Measurements from ENCODE around the gene MARCHF2. TPM values are rescaled to one million over a fixed set of nuclear protein-coding genes. Genes with fewer than 3 reads are reported as not detected.

MARCHF2 gene
- total RNA-seq, 1 experiment from 2014 or later: 10.1 TPM

- H3K4me2 ChIP-seq (ENCODE audit: low read depth, low read length, poor library complexity, severe bottlenecking): no peak overlapping the region
- H3K9me2 ChIP-seq (replicated peaks; ENCODE audit: insufficient read depth, low read length): no peaks in the 10 kb centered on the region
- no peaks in the 10 kb centered on the region for H3K9me3 ChIP-seq (ENCODE audit: low read length)
- no peak overlapping the region for H3K9ac ChIP-seq (ENCODE audit: low read length)
- no peaks in the 10 kb centered on the region for H3K27me3 ChIP-seq (ENCODE audit: low read length)
- DNase-seq: no peak
- no peak overlapping the region for H3K4me3 ChIP-seq (ENCODE audit: low read length)
- no peak overlapping the region for H3K27ac ChIP-seq (ENCODE audit: low read length)
- peaks cover 59% of the 10 kb centered on the region for H3K79me2 ChIP-seq (ENCODE audit: low read length)
- H3K36me3 ChIP-seq (ENCODE audit: insufficient read depth, low read length): no peaks in the 10 kb centered on the region
- H2AFZ ChIP-seq (ENCODE audit: low read length): no peak overlapping the region
- no peaks in the 10 kb centered on the region for H3K4me1 ChIP-seq (ENCODE audit: low read length)
- H4K20me1 ChIP-seq (ENCODE audit: insufficient read depth, low read depth, low read length): peaks cover 40% of the 10 kb centered on the region
Measured at GRCh38 chr19:8397271-8397670, 15.8 kb upstream of the MARCHF2 start.

- no peaks in the 10 kb centered on the region for H3K36me3 ChIP-seq (ENCODE audit: insufficient read depth, low read length)
- no peaks in the 10 kb centered on the region for H3K9me3 ChIP-seq (ENCODE audit: low read length)
- H2AFZ ChIP-seq (ENCODE audit: low read length): no peak overlapping the region
- no peak for DNase-seq
- no peak overlapping the region for H3K9ac ChIP-seq (ENCODE audit: low read length)
- H3K27ac ChIP-seq (ENCODE audit: low read length): no peak overlapping the region
- H3K79me2 ChIP-seq (ENCODE audit: low read length): peaks cover 55% of the 10 kb centered on the region
- peaks cover 40% of the 10 kb centered on the region for H4K20me1 ChIP-seq (ENCODE audit: insufficient read depth, low read depth, low read length)
- H3K4me2 ChIP-seq (ENCODE audit: low read depth, low read length, poor library complexity, severe bottlenecking): no peak overlapping the region
- H3K27me3 ChIP-seq (ENCODE audit: low read length): no peaks in the 10 kb centered on the region
- no peak overlapping the region for H3K4me3 ChIP-seq (ENCODE audit: low read length)
- no peaks in the 10 kb centered on the region for H3K4me1 ChIP-seq (ENCODE audit: low read length)
- H3K9me2 ChIP-seq (replicated peaks; ENCODE audit: insufficient read depth, low read length): no peaks in the 10 kb centered on the region
Measured at GRCh38 chr19:8397746-8398310, 15.3 kb upstream of the MARCHF2 start.

- H3K36me3 ChIP-seq (ENCODE audit: insufficient read depth, low read length): no peaks in the 10 kb centered on the region
- H3K4me2 ChIP-seq (ENCODE audit: low read depth, low read length, poor library complexity, severe bottlenecking): no peak overlapping the region
- H3K79me2 ChIP-seq (ENCODE audit: low read length): peaks cover 50% of the 10 kb centered on the region
Measured at GRCh38 chr19:8398311-8398771, 14.8 kb upstream of the MARCHF2 start.

GRCh38 chr19:8399681-8400188 lies 13.4 kb upstream of the MARCHF2 start:
- Histone ChIP-seq H4K20me1 (ENCODE audit: insufficient read depth, low read depth, low read length) (peaks cover 29% of the 10 kb centered on the region), H2AFZ (ENCODE audit: low read length) (no peak overlapping the region), H3K27ac (ENCODE audit: low read length) (no peak overlapping the region), H3K4me1 (ENCODE audit: low read length) (no peaks in the 10 kb centered on the region), H3K4me2 (ENCODE audit: low read depth, low read length, poor library complexity, severe bottlenecking) (no peak overlapping the region), H3K79me2 (ENCODE audit: low read length) (peaks cover 36% of the 10 kb centered on the region), H3K4me3 (ENCODE audit: low read length) (no peak overlapping the region), H3K9me2 (replicated peaks; ENCODE audit: insufficient read depth, low read length) (no peaks in the 10 kb centered on the region), H3K9me3 (ENCODE audit: low read length) (no peaks in the 10 kb centered on the region), H3K36me3 (ENCODE audit: insufficient read depth, low read length) (no peaks in the 10 kb centered on the region), H3K9ac (ENCODE audit: low read length) (no peak overlapping the region), H3K27me3 (ENCODE audit: low read length) (no peaks in the 10 kb centered on the region)
- no peak for DNase-seq

More at GRCh38 chr19:8398311-8398771, 14.8 kb upstream of the MARCHF2 start:
- H3K9ac ChIP-seq (ENCODE audit: low read length): no peak overlapping the region
- H3K9me2 ChIP-seq (replicated peaks; ENCODE audit: insufficient read depth, low read length): no peaks in the 10 kb centered on the region
- H3K4me3 ChIP-seq (ENCODE audit: low read length): no peak overlapping the region
- H3K4me1 ChIP-seq (ENCODE audit: low read length): no peaks in the 10 kb centered on the region
- peaks cover 35% of the 10 kb centered on the region for H4K20me1 ChIP-seq (ENCODE audit: insufficient read depth, low read depth, low read length)
- no peaks in the 10 kb centered on the region for H3K9me3 ChIP-seq (ENCODE audit: low read length)
- no peak overlapping the region for H3K27ac ChIP-seq (ENCODE audit: low read length)
- H2AFZ ChIP-seq (ENCODE audit: low read length): no peak overlapping the region
- no peak for DNase-seq
- H3K27me3 ChIP-seq (ENCODE audit: low read length): no peaks in the 10 kb centered on the region

GRCh38 chr19:8401981-8402411 lies 11.1 kb upstream of the MARCHF2 start:
- Histone ChIP-seq H3K79me2 (ENCODE audit: low read length) (peaks cover 16% of the 10 kb centered on the region), H3K9me3 (ENCODE audit: low read length) (no peaks in the 10 kb centered on the region), H2AFZ (ENCODE audit: low read length) (no peak overlapping the region), H3K4me2 (ENCODE audit: low read depth, low read length, poor library complexity, severe bottlenecking) (no peak overlapping the region), H3K27ac (ENCODE audit: low read length) (no peak overlapping the region), H3K36me3 (ENCODE audit: insufficient read depth, low read length) (no peaks in the 10 kb centered on the region), H4K20me1 (ENCODE audit: insufficient read depth, low read depth, low read length) (peaks cover 12% of the 10 kb centered on the region), H3K4me1 (ENCODE audit: low read length) (no peaks in the 10 kb centered on the region), H3K27me3 (ENCODE audit: low read length) (no peaks in the 10 kb centered on the region), H3K9ac (ENCODE audit: low read length) (no peak overlapping the region), H3K4me3 (ENCODE audit: low read length) (no peak overlapping the region), H3K9me2 (replicated peaks; ENCODE audit: insufficient read depth, low read length) (no peaks in the 10 kb centered on the region)
- DNase-seq: no peak

GRCh38 chr19:8403098-8403819 lies 9.8 kb upstream of the MARCHF2 start:
- no peaks in the 10 kb centered on the region for H3K4me1 ChIP-seq (ENCODE audit: low read length)
- no peak overlapping the region for H3K4me3 ChIP-seq (ENCODE audit: low read length)
- H3K9ac ChIP-seq (ENCODE audit: low read length): no peak overlapping the region
- peaks cover 3% of the 10 kb centered on the region for H3K79me2 ChIP-seq (ENCODE audit: low read length)
- no peak overlapping the region for H3K27ac ChIP-seq (ENCODE audit: low read length)
- H4K20me1 ChIP-seq (ENCODE audit: insufficient read depth, low read depth, low read length): peaks cover 3% of the 10 kb centered on the region; the same call in 1 of the 2 replicates
- H3K27me3 ChIP-seq (ENCODE audit: low read length): no peaks in the 10 kb centered on the region
- no peaks in the 10 kb centered on the region for H3K9me3 ChIP-seq (ENCODE audit: low read length)
- H2AFZ ChIP-seq (ENCODE audit: low read length): no peak overlapping the region
- no peaks in the 10 kb centered on the region for H3K36me3 ChIP-seq (ENCODE audit: insufficient read depth, low read length)
- no peak for DNase-seq
- H3K4me2 ChIP-seq (ENCODE audit: low read depth, low read length, poor library complexity, severe bottlenecking): no peak overlapping the region
- H3K9me2 ChIP-seq (replicated peaks; ENCODE audit: insufficient read depth, low read length): no peaks in the 10 kb centered on the region

- H3K9me2 ChIP-seq (replicated peaks; ENCODE audit: insufficient read depth, low read length): no peaks in the 10 kb centered on the region
Measured at GRCh38 chr19:8403820-8404109, 9.3 kb upstream of the MARCHF2 start.

GRCh38 chr19:8404391-8405151 lies 8.5 kb upstream of the MARCHF2 start:
- Histone ChIP-seq H3K4me2 (ENCODE audit: low read depth, low read length, poor library complexity, severe bottlenecking) (no peak overlapping the region), H3K4me3 (ENCODE audit: low read length) (no peak overlapping the region), H4K20me1 (ENCODE audit: insufficient read depth, low read depth, low read length) (no peaks in the 10 kb centered on the region; the same call in 1 of the 2 replicates), H3K27me3 (ENCODE audit: low read length) (no peaks in the 10 kb centered on the region), H3K36me3 (ENCODE audit: insufficient read depth, low read length) (no peaks in the 10 kb centered on the region), H3K9me3 (ENCODE audit: low read length) (no peaks in the 10 kb centered on the region), H3K9me2 (replicated peaks; ENCODE audit: insufficient read depth, low read length) (no peaks in the 10 kb centered on the region), H2AFZ (ENCODE audit: low read length) (no peak overlapping the region), H3K79me2 (ENCODE audit: low read length) (no peaks in the 10 kb centered on the region), H3K27ac (ENCODE audit: low read length) (no peak overlapping the region), H3K9ac (ENCODE audit: low read length) (no peak overlapping the region), H3K4me1 (ENCODE audit: low read length) (no peaks in the 10 kb centered on the region)
- no peak for DNase-seq

More at GRCh38 chr19:8403820-8404109, 9.3 kb upstream of the MARCHF2 start:
- Histone ChIP-seq H3K27me3 (ENCODE audit: low read length) (no peaks in the 10 kb centered on the region), H2AFZ (ENCODE audit: low read length) (no peak overlapping the region), H3K9me3 (ENCODE audit: low read length) (no peaks in the 10 kb centered on the region), H3K79me2 (ENCODE audit: low read length) (no peaks in the 10 kb centered on the region), H4K20me1 (ENCODE audit: insufficient read depth, low read depth, low read length) (no peaks in the 10 kb centered on the region; the same call in 1 of the 2 replicates), H3K4me3 (ENCODE audit: low read length) (no peak overlapping the region), H3K4me1 (ENCODE audit: low read length) (no peaks in the 10 kb centered on the region), H3K36me3 (ENCODE audit: insufficient read depth, low read length) (no peaks in the 10 kb centered on the region), H3K4me2 (ENCODE audit: low read depth, low read length, poor library complexity, severe bottlenecking) (no peak overlapping the region), H3K9ac (ENCODE audit: low read length) (no peak overlapping the region), H3K27ac (ENCODE audit: low read length) (no peak overlapping the region)
- DNase-seq: no peak
